Parathyroid adenoma (tissue), 2 donors: Measurements from ENCODE around the gene TMEM50A.
A peak's percentile ranks its signal among the peaks of the same experiment; 100 is the strongest.
"Not testable (repeated sequence)": the region's sequence is repeated elsewhere in the genome, so short reads cannot be mapped to it uniquely, and the experiment has no call there.

ENCODE experiments used
- H2AFZ ChIP-seq: fragments of 300-600 bp; sonication (generic); one replicate; pipeline ENCODE4 v1.7.0; 2017; ENCODE audit warnings: antibody characterized with exemption, mild to moderate bottlenecking
- H3K27ac ChIP-seq: fragments of 300-600 bp; sonication (generic); one replicate; pipeline ENCODE4 v1.7.0; 2017
- H3K27me3 ChIP-seq: fragments of 300-600 bp; sonication (generic); one replicate; pipeline ENCODE4 v1.7.0; 2017; ENCODE audit warnings: low read length; ENCODE audit not compliant: control insufficient read depth, insufficient read depth
- H3K36me3 ChIP-seq: fragments of 300-600 bp; sonication (generic); one replicate; pipeline ENCODE4 v1.7.0; 2017; ENCODE audit warnings: low read length; ENCODE audit not compliant: control insufficient read depth, insufficient read depth
- H3K4me1 ChIP-seq: fragments of 300-600 bp; sonication (generic); one replicate; pipeline ENCODE4 v1.7.0; 2017; ENCODE audit warnings: control low read depth
- H3K4me2 ChIP-seq: fragments of 300-600 bp; sonication (generic); one replicate; pipeline ENCODE4 v1.7.0; 2017; ENCODE audit warnings: low read length
- H3K4me3 ChIP-seq: fragments of 300-600 bp; sonication (generic); one replicate; pipeline ENCODE4 v1.7.0; 2017; ENCODE audit warnings: low read depth, low read length
- H3K79me2 ChIP-seq: fragments of 300-600 bp; sonication (generic); one replicate; pipeline ENCODE4 v1.7.0; 2017; ENCODE audit warnings: control low read depth
- H3K9ac ChIP-seq: fragments of 300-600 bp; sonication (generic); one replicate; pipeline ENCODE4 v1.7.0; 2017; ENCODE audit warnings: mild to moderate bottlenecking
- H3K9me3 ChIP-seq: fragments of 300-600 bp; sonication (generic); one replicate; pipeline ENCODE4 v1.7.0; 2017; ENCODE audit warnings: low read length; ENCODE audit not compliant: control insufficient read depth
- TF ChIP-seq, protein P1 (sequence below): fragments of 300-600 bp; sonication (generic); IDR thresholded peaks from one replicate; pipeline ENCODE4 v1.7.0; 2017; ENCODE audit warnings: antibody characterized with exemption, mild to moderate bottlenecking
- donor health status: primary hyperparathyroidism.

The TMEM50A gene

DNA sequence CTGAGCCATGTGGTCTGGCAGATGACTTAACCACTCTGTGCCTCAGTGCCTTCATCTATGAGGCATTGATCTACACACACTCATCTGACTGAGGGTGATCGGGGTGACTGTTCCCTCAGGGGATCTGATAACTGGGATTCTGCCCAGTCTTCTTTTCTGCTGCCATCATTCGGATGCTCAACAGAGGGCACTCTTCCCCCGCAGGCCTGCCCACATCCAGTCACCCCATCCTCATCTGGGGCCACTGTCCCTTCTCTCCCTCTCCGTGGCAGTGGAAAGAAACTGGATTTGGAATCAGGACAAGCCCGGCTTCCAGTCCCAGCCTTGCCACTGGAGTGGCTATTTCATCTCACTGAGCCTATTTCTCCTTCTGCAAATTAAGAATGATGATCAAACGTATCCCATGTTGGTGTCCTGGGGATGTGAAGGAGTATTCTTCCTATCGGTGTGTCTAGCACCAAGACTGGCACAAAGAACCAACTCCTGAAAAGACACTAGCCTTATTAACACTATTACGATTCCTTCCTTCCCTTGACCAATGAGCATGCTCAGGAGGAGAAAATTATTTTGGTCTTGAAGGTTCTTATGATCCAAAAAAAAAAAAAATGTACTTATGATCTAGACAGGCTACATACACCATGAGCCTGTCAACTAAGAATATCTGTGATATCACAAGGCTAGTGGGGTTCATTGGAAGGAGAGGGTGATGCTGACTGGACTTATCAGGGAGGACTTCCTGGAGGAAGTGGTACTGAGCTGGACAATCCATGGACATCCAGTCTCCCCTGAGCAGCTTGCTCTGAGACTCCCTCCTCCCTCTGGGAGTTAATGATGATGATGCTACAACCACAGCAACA lies 65.0 kb downstream of the TMEM50A start:
- H3K79me2 ChIP-seq, H3K4me3 ChIP-seq, H2AFZ ChIP-seq, H3K9ac ChIP-seq, H3K9me3 ChIP-seq, H3K27ac ChIP-seq, H3K36me3 ChIP-seq, H3K4me1 ChIP-seq, H3K4me2 ChIP-seq, H3K27me3 ChIP-seq: not testable (repeated sequence)
- TF ChIP-seq, protein P1, sequence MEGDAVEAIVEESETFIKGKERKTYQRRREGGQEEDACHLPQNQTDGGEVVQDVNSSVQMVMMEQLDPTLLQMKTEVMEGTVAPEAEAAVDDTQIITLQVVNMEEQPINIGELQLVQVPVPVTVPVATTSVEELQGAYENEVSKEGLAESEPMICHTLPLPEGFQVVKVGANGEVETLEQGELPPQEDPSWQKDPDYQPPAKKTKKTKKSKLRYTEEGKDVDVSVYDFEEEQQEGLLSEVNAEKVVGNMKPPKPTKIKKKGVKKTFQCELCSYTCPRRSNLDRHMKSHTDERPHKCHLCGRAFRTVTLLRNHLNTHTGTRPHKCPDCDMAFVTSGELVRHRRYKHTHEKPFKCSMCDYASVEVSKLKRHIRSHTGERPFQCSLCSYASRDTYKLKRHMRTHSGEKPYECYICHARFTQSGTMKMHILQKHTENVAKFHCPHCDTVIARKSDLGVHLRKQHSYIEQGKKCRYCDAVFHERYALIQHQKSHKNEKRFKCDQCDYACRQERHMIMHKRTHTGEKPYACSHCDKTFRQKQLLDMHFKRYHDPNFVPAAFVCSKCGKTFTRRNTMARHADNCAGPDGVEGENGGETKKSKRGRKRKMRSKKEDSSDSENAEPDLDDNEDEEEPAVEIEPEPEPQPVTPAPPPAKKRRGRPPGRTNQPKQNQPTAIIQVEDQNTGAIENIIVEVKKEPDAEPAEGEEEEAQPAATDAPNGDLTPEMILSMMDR, result peak; percentile 12

- not testable (repeated sequence) for H3K4me2 ChIP-seq, H3K79me2 ChIP-seq, H3K4me1 ChIP-seq
Measured at GRCh38 chr1:25405731-25406305, 67.7 kb downstream of the TMEM50A start.

GRCh38 chr1:25409641-25410427 lies 71.7 kb downstream of the TMEM50A start:
- H2AFZ ChIP-seq, H3K27ac ChIP-seq, H3K9ac ChIP-seq, H3K4me1 ChIP-seq, H3K79me2 ChIP-seq, H3K9me3 ChIP-seq, H3K36me3 ChIP-seq, H3K4me2 ChIP-seq, H3K27me3 ChIP-seq, H3K4me3 ChIP-seq: not testable (repeated sequence)

More at GRCh38 chr1:25405731-25406305, 67.7 kb downstream of the TMEM50A start:
- H3K4me3 ChIP-seq, H3K27ac ChIP-seq, H3K27me3 ChIP-seq, H3K9me3 ChIP-seq, H3K36me3 ChIP-seq, H3K9ac ChIP-seq, H2AFZ ChIP-seq: not testable (repeated sequence)
